Epidermal melanocyte (primary cell): ENCODE measurements around the gene CTTN.
A peak's percentile ranks its signal among the peaks of the same experiment; 100 is the strongest.

Source experiments
- DNase-seq: peaks from one replicate; pipeline ENCODE4 v3.0.0; 2011; ENCODE audit warnings: low spot score; ENCODE audit not compliant: insufficient read length

Gene CTTN

DNA sequence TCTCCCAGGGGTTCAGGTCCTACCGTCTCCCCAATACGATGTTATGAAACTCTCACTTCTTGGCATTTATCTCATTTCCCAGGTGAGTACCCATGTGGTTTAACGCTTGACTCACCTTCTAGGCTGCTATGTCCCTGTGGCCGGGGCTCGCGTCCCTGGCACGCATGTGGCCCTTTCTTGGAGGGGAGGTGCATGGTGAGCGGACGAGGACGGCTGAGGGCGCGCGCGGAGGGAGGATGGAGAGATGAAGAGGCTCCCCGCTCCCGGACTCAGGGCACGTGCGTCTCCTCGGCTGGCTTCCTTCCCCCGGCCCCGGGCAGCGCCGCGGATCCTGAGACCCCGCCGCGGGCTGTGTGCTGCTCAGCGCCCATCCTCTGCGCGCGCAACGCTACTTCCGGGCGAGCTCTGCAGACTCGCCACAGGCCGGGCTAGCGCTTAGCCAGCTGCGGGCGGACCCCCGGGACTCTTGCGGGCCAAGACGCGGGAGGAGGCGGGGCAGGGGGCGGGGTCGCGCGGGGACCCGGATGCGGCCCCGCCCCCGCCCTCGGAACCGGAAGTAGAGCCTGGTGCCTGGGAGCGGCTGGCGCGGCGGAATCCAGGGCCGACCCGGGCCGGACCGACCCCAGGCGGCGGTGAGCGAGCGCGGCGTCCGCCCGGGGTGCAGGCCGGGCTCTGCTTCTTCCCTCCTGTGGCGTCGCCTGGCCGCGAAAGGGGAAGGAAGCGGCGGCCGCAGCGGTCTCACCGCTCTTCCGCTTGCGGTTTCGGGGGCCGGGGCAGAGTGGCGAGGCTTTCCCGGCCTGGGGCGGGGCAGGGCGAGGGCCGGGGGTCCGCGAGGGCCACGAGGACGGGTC, at the start of gene CTTN:
Gene CTTN (plus strand): TSS at position 547 of the 851 bp plus-strand sequence. CDS start 8,769 bp downstream, outside the sequence.
- peak; percentile 86 for DNase-seq

DNA sequence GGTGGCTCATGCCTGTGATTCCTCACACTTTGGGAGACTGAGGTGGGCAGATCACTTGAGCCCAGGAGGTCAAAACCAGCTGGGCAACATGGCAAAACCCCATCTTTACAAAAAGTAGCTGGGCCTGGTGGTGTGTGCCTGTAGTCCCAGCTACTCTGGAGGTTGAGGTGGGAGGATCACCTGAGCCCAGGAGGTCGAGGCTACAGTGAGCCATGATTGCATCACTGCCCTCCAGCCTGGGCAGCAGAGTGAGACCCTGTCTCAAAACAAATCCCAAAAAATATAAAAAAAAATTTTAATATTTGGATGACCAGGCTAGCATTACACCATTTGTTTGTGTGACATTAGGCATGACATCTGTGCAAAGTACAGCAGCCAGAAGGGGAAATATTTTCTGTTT, 49.7 kb upstream of the CTTN start:
- DNase-seq = no peak

DNA sequence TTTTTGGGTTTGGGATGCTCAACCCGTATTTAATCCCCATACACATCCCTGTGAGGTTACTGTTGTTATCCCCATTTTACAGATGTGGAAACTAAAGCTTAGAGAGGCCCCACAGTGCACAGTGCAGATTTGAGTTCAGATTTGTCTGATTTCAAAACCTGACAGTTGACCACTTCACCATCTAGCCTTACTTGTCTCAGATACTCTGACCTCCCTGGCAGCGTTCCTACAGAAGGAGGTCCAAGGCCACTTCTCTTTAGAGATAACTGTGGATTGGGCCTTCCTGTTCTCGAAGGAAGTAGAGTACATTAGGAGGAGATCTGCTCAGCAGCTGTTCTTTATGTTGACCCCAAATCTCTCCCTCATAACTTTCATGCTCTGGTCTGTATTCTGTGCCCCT, 46.7 kb upstream of the CTTN start:
- DNase-seq = no peak

GRCh38 chr11:70352100-70352499, 46.2 kb upstream of the CTTN start:
- no peak for DNase-seq

DNA sequence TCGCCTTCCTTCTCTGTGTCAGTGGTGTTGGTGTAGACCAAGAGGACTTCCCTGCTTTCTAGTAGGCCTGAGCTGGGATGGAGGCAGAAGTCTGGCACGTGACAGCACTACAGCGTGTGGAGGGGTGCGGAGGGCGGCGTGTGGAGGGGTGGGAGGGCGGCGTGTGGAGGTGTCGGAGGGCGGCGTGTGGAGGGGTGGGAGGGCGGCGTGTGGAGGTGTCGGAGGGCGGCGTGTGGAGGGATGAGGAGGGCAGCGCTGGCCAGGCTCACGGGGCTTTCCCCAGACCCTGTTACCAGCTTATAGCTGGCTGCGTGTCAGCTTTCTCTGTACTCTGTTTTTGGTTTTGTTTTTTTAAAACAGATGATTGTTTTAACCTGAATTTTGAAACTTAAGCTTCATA, 45.7 kb upstream of the CTTN start:
- no peak for DNase-seq

- no peak for DNase-seq
These were observed 45.0 kb upstream of the CTTN start for GRCh38 chr11:70353329-70353728.

DNA sequence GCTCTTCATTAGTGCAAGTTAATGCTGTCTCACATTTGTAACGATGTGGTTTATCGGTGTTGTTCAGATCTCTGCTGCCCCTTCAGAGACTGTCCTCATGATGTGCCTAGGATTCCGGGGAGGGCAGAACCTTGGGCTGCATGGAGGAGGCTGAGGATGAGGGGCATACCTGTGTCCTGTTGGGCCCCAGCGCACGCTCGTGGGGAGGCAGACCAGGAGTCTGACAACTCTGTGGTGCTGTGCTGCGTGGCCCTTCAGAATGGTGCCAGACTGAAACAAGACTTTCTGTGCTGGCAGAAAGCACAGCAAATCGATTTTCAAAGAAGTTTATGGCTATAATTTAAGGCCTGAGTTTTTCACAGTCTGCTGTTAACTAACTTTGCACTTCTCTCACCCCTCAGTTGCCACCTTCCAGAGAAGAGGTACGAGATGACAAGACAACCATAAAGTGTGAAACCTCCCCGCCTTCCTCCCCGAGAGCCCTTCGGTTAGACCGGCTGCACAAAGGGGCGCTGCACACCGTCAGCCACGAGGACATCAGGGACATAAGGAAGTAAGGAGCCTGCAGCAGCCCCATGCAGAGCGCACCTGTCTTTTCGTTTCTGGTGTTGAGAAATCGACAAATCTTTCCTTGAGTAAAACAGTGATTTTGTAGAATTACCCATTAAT, 44.3 kb upstream of the CTTN start:
- DNase-seq = no peak

- DNase-seq = no peak
These were observed 43.7 kb upstream of the CTTN start for GRCh38 chr11:70354629-70355028.

GRCh38 chr11:70358753-70359152, 39.6 kb upstream of the CTTN start:
- DNase-seq = no peak

DNA sequence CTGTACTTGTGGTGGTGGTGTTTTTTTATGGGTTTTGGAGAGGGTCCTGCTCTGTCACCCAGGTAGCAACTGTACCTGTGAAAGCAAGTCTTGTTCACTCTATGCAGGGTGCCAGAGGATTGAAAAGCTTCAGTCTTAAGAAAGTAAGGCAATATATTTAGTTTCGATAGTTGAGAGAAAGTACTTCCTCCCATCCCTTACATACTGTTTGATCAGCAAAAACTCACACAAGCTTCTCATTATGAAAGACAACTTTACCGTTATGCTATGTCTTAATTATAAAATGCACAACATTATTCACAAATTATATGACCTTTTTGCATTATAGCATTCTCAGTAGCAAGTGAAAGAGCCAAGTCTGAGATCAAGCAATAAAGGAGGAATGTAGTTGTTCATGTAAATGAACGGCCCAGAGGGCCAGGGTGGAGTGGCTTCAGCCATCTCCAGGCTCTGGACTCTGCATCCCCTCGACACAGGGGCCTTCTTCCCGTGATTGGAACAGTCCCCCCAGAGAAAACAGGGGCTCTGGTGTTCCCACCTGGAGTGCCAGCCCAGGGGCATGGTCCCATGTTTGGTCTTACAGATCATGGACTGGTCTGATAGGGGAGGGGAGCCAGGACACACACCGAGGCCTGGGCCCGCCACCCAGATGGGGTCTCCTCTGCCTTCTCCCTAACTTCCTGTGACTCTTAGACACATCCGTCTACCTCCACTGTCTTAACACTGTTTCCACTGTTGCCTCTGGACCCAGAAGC, 38.7 kb upstream of the CTTN start:
- DNase-seq = no peak

DNA sequence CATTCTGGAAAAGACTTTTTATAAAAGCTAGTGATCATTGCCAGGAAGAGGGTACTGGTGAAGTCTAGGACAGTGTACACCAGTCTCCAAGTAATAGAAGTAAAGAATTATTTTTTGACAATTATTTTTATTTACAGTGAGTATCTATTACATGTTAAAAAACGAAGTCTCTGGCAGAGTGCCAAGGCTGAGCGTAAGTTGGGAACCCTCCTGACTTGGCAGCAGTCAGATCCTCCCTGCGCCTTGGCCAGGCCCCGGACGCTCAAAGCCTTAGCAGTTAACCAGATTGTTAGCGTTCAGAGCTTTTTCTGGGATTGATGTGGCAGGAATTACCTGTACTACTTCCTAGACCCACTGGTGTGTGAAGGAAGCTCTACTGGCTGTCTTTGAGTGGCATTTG, 38.1 kb upstream of the CTTN start:
- no peak for DNase-seq

- no peak for DNase-seq
These were observed 34.2 kb upstream of the CTTN start for GRCh38 chr11:70364178-70364577.

GRCh38 chr11:70364745-70365543, 33.4 kb upstream of the CTTN start:
- no peak for DNase-seq

DNA sequence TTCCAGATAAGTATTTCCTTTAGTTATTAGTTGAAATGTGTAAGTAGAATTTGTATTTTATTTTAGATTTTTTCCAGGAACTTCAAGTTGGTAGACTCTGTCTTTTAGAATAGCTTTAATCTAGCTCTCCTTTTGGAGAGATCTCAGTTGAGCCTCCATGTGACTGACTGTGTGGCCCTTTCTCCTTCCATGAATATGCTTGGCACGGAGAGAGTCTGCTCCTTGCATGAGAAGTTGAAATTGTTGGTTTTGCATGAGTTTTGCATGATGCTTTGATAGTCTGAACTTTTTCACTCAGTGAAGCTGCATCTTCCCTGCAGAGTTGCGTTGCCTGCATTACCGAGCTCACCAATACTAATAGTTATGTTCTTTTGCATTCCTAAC, 32.8 kb upstream of the CTTN start:
- no peak for DNase-seq

DNA sequence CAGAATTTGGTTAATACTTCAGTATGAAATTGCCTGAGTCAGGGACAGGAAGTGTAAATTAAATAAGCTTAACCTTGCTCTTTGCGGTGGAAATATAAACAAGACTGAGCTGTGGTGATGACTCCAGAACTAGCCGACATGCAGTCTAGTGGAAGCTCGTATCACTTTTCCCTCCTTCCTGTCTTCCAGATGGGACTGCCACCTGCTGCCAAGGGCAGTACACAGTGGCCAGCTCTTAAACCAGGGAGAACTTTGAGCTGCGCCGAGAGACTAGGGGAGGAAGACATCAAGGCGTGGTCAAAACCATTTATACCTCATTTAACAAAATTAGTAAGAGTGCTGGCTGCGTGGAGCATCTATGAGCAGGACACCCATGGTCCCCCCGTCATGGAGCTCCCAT, 31.3 kb upstream of the CTTN start:
- no peak for DNase-seq

- no peak for DNase-seq
These were observed 29.4 kb upstream of the CTTN start for GRCh38 chr11:70368961-70369360.

GRCh38 chr11:70371241-70371640, 27.1 kb upstream of the CTTN start:
- DNase-seq = no peak

DNA sequence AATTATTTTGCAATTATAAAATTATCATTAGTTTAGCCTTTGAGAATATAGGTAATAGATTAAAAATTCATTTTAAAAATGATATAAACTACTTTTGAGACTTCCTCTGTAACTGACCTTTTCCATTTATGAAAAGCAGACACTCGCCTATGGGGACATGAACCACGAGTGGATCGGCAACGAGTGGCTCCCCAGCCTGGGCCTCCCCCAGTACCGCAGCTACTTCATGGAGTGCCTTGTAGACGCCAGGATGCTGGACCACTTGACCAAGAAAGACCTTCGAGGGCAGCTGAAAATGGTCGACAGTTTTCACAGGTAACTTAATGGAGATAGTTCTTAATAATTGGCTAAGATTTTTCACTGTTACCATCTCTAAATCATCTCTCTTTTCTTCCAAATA, 26.3 kb upstream of the CTTN start:
- DNase-seq = no peak

- no peak for DNase-seq
These were observed 21.7 kb upstream of the CTTN start for GRCh38 chr11:70376621-70377020.

DNA sequence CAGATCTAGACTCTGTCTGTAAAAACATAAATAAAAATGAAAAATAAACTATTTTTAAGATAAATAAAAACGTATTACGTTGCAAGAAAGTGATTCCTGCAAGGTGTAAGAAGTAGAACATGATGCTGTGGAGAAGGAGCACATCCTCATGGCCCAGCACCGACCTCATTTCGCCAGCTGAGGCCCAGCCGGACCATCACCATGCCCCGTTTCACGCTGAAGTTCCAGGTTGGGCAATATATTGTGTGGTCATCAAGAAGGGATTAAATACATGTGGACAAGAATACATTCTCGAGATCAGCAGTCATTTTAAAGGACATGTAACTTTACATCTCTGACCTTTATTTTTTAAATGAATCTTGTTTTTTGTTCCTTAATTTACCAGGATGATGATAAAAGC, 20.7 kb upstream of the CTTN start:
- DNase-seq = no peak

- no peak for DNase-seq
These were observed 19.7 kb upstream of the CTTN start for GRCh38 chr11:70378506-70379134.
